ENCODE measurements around the gene STMN3. TPM values are rescaled to one million over a fixed set of nuclear protein-coding genes. Genes with fewer than 3 reads are reported as not detected.

Gene STMN3
- total and polyA plus RNA-seq, 2 of the 8 experiments (the other 6 are each of a cell fraction or from before 2014, with no cell fraction given), result 51.5 to 63.1 TPM

DNA sequence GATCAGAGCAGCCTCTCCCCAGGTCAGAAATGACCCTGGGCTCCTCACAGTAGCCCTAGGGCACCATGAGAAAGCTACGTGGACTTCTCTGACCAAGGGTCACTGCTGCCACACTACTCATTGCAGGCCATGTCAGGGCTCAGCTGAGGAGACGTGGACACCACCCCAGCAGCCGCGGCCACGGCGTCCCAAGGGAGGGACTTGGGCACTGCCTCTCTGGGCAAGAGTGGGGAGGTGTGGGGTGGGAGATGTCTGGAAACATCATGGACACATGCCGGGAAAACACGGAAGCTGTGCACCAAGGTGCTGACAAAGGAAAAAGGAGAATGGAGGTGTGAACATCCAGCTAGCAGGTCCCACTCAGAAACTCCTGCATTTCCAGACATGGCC, 35.4 kb downstream of the STMN3 start (continued):
- TF ChIP-seq, protein P1, sequence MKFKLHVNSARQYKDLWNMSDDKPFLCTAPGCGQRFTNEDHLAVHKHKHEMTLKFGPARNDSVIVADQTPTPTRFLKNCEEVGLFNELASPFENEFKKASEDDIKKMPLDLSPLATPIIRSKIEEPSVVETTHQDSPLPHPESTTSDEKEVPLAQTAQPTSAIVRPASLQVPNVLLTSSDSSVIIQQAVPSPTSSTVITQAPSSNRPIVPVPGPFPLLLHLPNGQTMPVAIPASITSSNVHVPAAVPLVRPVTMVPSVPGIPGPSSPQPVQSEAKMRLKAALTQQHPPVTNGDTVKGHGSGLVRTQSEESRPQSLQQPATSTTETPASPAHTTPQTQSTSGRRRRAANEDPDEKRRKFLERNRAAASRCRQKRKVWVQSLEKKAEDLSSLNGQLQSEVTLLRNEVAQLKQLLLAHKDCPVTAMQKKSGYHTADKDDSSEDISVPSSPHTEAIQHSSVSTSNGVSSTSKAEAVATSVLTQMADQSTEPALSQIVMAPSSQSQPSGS (IDR thresholded peaks at IDR 0.05; ENCODE audit: low read length), result no peak

Data from H1 (cell line).